Hematopoietic multipotent progenitor cell treated with erythropoietin and hydrocortisone succinate and interleukin-3 and kit ligand, for 6 days (in vitro differentiated cells): ENCODE data around the gene ZDHHC19.
"Not testable (repeated sequence)": the region's sequence is repeated elsewhere in the genome, so short reads cannot be mapped to it uniquely, and the experiment has no call there.

Experiments
- DNase-seq: peaks from one replicate; pipeline ENCODE4 v3.0.0-alpha.2; 2015

The ZDHHC19 gene, protein sequence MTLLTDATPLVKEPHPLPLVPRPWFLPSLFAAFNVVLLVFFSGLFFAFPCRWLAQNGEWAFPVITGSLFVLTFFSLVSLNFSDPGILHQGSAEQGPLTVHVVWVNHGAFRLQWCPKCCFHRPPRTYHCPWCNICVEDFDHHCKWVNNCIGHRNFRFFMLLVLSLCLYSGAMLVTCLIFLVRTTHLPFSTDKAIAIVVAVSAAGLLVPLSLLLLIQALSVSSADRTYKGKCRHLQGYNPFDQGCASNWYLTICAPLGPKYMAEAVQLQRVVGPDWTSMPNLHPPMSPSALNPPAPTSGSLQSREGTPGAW

DNA sequence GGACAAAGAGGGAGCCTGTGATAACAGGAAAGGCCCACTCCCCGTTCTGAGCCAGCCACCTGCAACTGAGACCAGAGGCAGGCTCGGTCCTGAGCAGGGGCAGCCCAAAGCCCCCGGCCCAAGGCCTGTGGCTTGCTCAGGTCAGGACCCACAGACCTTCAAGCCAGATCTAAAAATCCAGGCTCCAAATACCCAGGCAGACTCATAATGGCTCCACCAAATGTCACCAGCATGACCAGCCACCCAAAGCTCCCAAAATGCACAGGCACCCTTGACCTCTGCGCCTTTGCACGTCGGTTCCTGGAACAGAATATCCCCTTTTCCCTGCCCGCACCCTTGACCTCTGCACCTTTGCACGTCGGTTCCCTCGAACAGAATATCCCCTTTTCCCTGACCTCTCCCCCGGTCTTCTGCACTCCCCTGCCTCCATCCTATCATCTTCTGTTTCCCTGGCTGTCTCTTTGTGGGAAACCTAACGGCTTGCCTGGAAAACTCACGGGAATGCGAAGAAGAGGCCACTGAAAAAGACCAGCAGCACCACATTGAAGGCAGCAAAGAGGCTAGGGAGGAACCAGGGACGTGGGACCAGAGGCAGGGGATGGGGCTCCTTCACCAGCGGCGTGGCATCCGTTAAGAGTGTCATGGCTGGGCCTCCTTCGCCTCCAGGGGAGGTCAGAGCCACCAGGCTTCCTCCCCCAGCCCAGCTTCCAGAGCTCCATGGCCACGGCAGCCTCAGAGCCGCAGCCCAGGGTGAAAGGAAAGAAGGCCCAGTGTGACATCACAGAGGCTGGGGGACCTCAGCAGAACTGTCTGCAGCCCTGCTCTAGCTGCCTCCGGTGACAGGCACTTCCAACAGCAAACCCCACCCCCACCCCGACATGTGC is at the start of gene ZDHHC19:
Gene ZDHHC19, minus strand, starts transcription at position 728 of the 884 bp plus-strand sequence. Its CDS starts 85 bp downstream, at position 643.
- no peak for DNase-seq

DNA sequence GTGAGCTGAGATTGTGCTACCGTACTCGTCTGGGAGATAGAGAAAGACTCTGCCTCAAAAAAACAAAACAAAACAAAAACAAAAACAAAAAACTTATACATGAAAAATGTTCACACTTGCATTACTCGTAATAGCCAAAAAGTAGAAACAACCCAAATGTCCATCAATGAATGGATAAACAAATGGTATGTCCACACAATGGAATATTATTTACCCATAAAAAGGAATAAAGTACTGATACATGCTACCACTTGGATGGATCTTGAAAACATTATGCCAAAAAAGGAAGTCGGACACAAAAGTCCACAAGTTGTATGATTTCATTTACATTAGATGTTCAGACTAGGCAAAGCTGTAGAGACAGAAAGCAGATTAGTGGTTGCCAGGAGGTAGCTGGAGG is 49.6 kb upstream of the ZDHHC19 start:
- DNase-seq, result no peak

DNA sequence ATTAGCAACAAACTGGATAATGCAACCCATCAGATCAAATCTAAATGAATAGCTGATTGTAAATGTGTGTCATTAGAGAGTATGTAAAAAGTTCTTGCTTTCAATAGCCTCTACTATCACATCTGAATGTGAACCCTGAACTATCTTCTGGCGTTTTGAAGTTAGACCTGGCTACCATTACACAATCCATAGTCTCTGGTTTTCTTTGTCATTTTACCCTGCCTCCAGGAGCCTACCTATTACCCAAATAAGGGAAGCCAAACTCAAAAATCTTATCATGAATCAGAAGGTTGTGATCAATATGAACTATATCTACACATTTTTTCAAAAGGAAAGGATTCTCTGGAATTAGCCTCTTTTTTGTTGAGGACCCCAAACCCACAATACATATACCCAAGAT is 44.6 kb upstream of the ZDHHC19 start:
- DNase-seq, result no peak

DNA sequence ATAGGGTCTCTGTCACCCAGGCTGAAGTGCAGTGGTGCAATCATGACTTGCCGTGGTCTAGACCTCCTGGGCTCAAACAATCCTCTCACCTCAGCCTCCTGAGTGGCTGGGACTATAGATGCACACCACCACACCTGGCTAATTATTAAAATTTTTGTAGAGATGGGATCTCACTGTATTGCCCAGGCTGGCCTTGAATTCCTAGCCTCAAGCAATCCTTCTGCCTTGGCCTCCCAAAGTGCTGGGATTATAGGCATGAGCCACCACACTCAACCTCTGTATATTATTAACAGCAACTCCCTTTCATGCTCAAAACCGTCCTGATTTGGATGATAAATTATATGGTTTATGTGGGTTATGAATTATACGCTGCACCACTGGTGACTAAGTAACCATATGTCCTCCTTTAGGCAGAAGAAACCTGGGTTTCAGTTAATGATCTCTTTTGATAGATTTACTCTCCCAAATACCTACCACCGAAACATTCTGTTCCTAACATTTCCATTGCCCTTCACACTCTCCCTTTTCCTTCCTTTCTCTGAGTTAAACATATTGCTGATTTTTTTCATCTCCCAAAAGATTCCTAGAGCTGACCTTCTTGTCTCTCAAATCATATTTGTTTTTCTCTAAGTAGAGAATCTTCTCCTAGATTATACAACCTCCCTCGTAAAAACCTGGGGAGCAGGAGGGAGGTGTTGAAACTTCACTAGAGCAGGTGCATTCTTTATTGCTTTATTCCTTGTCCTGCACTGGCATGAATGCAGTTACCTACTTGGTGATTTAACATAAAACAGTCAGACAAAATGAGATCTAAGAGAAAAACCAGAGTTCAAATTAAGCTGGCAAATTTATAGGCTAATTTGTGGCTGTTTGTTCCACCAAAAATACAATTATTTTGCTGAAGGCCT is 43.4 kb upstream of the ZDHHC19 start:
- DNase-seq, result no peak

DNA sequence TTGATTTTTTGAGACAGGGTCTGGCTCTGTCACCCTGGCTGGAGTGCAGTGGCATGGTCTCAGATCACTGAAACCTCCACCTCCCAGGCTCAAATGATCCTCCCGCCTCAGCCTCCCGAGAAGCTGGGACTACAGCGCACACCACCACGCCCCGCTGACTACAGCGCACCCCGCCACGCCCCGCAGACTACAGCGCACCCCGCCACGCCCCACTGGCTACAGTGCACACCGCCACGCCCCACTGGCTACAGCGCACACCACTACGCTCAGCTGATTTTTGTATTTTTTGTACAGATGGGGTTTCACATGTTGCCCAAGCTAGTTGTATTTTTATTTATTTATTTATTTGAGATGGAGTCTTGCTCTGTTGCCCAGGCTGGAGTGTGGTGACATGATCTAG is 40.7 kb upstream of the ZDHHC19 start:
- DNase-seq, result no peak

DNA sequence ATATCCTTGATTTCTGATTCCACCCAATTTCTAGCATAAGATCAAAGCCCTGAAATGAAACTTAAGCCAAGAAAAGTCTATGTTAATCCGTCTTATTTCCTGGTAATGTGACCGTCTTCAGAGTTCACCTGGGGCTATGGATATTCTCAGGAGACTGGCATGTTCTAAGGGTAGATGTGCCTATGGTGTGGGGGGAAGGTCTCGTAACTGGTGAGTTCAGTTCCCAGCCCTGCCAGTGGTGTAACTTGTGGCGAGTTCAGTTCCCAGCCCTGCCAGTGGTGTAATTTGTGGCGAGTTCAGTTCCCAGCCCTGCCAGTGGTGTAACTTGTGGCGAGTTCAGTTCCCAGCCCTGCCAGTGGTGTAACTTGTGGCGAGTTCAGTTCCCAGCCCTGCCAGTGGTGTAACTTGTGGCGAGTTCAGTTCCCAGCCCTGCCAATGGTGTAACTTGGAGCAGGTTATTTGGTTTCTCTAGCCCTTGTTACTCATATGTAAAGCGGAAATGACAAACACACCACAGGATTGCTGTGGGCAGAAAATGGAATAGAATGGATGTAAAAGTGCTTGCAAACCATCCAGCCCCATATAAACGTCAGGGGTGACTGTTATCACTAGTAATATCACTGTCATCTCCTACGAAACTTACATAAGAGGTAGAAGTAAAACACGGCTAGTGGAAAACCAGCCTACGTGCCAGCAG is 35.6 kb upstream of the ZDHHC19 start:
- peak; percentile 69 for DNase-seq

DNA sequence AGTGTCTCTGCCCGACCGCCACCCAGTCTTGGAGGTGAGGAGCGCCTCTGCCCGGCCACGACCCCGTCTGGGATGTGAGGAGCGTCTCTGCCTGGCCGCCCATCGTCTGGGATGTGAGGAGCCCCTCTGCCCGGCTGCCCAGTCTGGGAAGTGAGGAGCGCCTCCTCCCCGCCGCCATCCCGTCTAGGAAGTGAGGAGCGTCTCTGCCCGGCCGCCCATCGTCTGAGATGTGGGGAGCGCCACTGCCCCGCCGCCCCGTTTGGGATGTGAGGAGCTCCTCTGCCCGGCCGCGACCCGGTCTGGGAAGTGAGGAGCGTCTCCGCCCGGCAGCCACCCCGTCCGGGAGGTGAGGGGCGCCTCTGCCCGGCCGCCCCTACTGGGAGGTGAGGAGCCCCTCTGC is 33.0 kb upstream of the ZDHHC19 start:
- DNase-seq, result not testable (repeated sequence)

DNA sequence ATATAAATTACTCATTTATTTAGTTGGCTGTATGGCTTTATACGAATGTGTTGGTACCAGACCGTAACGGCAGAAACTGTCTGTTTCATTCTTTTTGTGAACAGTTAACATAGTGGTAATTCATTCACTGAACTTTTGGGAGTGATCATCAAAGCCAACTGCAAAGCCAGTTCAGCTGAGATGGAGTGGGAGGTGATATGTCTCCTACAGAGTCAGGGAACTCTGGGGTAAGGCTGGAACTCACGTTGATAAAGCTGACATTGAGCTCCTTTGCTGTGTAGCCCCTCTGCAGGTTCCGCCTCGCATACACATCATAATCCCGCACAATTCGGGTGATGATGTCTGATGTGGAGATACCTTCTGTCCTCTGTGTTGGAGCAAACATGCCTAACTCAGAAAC is 30.5 kb upstream of the ZDHHC19 start:
- no peak for DNase-seq

DNA sequence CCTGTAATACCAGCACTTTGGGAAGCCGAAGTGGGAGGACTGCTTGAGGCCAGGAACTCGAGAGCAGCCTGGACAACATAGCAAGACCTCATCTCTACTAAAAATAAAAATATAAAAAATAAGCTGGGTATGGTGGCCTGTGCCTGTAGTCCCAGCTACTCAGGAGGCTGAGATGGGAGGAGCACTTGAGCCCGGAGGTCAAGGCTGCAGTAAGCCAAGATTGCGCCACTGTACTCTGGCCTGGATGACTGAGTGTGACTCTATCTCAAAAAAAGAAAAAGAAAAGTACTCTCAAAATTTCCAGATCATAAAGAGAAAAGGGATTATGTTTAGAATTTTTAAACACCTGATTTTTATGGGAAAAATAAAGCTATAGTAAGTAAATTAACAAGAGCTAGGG is 29.2 kb upstream of the ZDHHC19 start:
- no peak for DNase-seq

DNA sequence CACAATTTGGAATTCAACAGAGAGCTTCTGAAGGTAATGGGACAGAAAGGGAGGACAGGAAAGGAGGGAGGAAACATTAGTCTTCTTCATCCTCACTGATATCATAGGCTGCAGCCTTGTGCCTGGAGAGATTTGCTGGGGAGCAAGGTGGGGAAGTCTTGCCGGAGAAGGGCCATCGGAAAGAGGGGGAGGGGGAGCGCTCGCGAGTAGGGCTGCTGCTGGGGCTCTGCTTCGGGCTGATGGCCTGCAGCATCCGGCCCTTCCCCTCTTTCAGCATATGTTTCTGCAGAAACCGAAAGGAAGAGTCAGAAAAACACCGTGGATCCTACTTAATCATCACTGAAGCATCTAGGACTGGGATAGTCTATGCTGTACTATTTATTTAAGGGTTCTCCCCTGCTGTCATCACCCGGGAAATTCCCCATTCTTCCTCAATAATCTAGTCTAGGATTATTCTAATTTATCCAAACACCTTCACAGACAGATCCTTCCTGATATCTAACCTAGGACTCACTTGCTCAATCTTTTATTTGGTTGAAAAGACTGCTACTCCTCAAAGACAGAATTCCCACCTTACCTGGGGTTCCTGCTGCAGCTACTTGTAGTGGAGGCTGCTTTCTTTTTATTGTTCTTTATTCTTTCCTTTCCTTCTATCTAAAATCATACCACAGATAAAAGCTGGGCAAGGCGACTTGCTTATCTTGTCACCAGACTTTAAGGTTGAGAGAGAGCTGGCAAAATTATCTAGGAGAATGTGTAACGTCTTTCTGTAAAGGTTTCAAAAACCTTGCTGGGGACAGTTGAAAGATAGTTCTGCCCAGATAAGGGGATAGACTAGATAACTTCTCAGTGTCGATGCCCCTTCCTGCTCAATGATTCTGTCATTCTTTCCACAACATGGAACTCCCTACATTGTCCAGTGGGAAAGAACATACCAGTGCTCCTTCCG is 27.7 kb upstream of the ZDHHC19 start:
- DNase-seq, result peak; percentile 64

DNA sequence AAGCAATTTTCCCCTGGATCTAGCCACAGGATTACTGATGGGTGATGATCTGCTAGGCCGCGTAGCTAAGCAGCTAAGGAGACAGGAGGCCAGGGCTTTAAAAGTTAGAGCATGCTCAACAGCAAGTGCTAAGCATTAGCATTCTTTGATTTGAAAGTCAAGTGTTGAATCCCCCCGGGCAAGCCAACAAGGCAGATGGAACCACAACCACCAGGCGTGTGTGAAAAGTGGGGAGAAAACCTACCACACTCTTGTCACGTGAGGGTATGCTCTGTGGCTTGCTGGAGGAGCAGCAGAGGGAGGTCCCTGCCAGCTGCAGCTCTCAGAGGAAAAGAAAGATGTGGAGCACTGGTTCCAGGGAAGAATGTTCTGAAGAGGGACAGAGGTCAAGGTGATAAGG is 26.0 kb upstream of the ZDHHC19 start:
- DNase-seq, result peak; percentile 12

DNA sequence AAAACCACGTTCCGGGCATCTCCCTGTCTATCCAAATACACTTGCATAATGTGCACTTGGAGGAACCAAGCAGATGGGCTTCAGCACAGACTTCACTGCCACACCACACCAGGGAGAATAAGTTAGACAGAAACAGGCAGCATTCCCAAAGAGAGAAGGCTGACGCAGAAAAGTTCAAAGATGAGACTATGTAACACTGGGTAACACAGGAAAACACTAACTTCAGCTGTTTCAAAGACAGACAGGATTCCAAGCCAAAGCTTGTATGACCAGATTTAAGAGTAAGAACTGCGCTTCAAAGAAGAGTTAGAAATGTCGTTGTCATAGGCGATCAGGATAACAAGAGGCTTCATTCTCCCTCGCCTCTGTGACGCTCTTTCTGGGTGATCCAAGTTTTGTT is 25.0 kb upstream of the ZDHHC19 start:
- no peak for DNase-seq

DNA sequence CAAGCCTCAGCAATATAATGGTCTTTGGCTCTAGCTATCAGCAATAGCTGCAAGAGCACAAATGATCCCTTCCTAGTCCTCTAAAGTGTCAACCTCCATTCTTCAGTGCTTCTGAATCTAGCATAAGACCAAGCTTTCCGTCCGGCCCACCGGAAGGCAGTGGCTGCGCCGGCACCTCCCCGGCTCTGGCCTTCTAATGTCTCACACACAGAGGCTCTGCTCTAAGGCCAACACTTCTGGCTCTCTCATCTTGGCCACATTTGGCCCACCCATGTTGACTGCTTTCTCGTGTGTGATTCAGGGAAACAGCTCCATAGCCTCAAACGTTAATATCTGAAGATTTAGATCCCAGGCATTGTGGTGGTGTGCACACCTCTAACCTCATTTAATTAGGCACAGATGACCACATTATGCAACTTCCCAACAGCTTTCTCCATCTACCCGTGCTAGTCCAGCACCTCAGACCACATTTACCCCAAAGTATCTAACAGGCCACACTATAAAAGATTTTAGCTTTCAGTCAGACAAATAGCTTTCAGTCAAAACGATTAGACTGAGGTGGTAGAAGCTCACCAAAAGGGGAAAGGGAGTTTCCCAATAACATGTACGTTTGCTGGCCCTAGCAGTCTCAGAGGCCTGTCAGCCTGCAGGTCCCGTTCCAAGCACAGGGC is 24.4 kb upstream of the ZDHHC19 start:
- peak; percentile 51 for DNase-seq

DNA sequence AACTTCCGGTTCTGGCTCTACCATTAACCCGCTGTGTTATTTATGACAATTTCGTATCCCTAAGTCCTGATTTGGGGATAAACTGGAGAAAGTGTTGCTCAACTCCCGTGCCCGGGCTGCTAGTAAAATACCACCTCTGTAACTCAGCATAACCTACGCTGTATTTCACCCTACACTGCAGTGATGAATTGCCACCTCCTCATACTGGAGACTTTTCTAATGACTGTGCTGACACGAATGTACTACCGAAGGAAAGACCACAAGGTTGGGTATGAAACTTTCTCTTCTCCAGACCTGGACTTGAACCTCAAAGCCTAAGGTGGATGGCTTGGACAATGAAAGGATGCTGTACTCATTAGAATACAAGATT is 21.7 kb upstream of the ZDHHC19 start:
- no peak for DNase-seq

DNA sequence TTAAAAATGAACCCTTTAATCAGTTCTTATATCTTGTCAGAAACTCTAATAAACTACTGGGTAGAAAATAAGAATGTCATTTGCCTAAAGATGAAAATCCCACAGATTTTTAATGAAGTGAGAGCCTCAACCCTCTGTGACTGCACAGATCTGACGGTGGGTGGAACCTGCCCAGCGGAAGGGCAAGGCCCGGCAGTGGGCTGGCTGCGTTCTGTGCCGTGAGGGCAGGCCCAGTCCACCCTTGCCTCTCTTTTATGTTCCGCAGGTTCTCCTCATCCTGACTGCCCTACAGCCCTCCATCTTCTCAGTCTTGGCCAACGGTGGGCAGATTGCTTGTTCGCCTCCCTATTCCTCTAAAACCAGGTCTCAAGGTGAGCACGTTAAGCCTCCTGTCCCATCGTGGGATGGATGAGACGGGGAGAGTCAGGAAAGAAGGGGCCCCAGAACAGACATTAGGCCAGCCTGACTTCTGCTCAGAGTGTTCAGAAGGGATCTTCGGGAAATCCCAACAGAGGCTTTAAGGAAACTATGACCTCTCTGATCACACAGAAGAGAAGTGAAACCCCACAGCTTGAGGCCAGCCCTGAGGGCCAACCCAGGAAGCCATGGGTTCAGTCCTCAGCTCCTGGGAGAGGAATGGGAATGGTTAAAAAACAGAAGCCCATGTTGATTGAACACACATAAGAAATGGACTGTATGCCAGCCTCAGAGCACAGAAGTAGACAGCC is 21.1 kb upstream of the ZDHHC19 start:
- DNase-seq, result no peak

DNA sequence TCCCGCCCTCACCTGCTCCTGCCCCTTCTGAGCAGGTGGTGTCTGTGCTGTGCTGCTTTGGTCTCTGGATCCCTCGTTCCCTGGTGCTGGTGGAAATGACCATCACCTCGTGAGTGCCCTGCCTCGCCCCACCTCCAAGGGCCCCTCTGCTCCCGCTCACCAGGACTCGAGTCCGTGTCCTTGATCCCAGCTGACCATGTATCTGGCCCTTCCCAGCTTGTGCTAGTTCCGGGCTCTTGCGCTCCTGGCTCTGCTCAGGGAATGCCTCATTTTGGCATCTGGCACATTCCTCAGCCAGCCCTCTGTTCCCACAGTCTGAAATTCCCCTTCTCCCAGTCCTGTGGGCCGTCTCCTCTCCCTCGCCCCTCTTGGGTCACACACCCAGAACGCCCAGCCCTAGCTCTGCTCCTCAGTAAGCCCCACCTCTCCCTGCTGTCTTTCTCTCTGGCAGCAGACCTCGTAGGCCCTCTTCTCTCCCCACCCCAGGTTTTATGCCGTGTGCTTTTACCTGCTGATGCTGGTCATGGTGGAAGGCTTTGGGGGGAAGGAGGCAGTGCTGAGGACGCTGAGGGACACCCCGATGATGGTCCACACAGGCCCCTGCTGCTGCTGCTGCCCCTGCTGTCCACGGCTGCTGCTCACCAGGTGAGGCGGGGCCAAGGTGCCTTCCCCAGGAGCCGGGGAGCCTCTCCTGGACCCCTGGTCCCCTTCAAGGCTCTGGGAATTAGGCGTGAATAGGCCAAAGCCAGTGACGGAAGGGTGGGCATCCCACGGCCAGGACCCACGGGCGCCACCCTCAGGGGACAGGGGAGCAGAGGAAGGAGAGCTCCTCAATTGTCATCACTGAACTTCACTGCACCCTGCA is 16.7 kb upstream of the ZDHHC19 start:
- no peak for DNase-seq

DNA sequence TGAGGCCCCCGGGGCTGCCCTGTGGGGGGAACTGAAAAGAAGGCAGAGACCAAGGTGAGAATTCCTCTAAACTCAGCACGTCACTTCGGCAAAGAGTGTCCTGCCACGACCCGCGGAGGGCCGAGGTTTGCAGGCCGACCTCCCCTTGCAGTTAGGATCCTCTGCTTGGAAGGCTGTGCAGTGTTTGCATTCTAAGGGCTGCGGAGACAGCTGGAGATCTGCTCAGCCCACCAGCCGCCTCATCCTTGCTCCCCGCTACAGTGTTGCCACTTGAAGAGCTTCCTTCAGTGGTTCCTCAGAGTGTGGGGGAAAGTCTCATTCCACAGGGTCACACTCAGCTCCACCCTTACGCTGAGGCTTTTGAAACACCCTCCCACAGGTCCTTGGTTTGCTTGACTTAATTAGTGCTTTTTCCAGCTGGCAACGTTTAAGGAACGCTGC is 15.9 kb upstream of the ZDHHC19 start:
- DNase-seq, result no peak

DNA sequence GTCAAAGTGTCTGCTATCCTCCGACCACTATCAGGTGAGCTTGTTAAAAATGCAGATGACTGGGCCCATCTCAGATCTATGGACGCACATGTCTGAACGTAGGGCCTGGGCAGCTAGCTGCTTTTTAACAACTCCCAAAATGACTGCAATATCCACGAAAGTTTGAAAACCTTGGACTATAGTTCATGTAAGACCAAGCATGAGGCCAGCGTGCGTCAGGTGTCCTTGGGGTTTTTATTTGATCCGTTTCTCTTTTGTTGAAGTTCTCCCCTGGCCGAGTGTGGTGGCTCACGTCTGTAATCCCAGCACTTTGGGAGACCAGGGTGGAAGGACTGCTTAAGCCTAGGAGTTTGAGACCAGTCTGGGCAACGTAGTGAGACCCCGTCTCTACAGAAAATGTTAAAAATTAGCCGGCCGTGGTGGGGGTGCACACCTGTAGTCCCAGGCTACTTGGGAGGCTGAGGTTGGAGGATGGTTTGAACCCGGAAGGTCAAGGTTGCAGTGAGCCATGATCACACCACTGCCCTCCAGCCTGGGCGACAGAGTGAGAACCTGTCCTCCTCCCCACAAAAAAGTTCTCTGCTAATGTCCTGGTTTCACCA is 14.7 kb upstream of the ZDHHC19 start:
- DNase-seq, result no peak

DNA sequence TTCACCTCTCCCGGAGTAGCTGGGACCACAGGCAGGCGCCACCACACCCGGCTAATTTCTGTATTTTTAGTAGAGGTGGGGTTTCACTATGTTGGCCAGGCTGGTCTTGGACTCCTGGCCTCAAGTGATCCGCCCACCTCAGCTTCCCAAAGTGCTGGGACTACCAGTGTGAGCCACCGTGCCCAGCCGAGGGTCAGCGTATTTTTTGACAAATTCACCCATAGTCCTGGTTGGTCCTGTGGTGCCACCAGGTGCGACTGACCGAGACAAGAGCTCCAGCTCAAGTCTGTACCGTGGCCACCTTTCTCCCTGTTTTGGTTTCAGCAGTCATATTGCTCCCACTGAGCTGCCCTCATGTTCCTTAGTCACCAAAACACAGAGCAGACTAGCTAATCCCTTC is 13.9 kb upstream of the ZDHHC19 start:
- no peak for DNase-seq
